Endodermal cell (in vitro differentiated cells): ENCODE measurements around the gene ZCCHC24. TPM values are rescaled to one million over a fixed set of nuclear protein-coding genes. Genes with fewer than 3 reads are reported as not detected.

ENCODE experiments used
- DNase-seq: peaks from one replicate; pipeline ENCODE4 v3.0.0-alpha.2; 2017
- H3K27ac ChIP-seq: 2 replicates; pipeline ENCODE4 v1.5.1; 2013; ENCODE audit warnings: mild to moderate bottlenecking, low read depth, low read length, moderate library complexity
- H3K27me3 ChIP-seq: 2 replicates; pipeline ENCODE4 v1.6.1; 2013; ENCODE audit warnings: mild to moderate bottlenecking, low read length, moderate library complexity; ENCODE audit not compliant: insufficient read depth, control insufficient read depth, poor library complexity, severe bottlenecking
- H3K36me3 ChIP-seq: 2 replicates; pipeline ENCODE4 v1.7.0; 2013; ENCODE audit warnings: mild to moderate bottlenecking, low read length, moderate library complexity; ENCODE audit not compliant: control insufficient read depth, insufficient read depth
- H3K4me1 ChIP-seq: one replicate; pipeline ENCODE4 v1.7.0; 2013; ENCODE audit warnings: low read length; ENCODE audit not compliant: control insufficient read depth, insufficient read depth
- H3K4me3 ChIP-seq: 2 replicates; pipeline ENCODE4 v1.5.1; 2013; ENCODE audit warnings: mild to moderate bottlenecking, low read length, moderate library complexity
- H3K9ac ChIP-seq: 2 replicates; pipeline ENCODE4 v1.6.1; 2013; ENCODE audit warnings: mild to moderate bottlenecking, low read length, moderate library complexity; ENCODE audit not compliant: poor library complexity, severe bottlenecking; ENCODE audit errors: extremely low read depth
- H3K9me3 ChIP-seq: 2 replicates; pipeline ENCODE4 v1.6.1; 2013; ENCODE audit warnings: mild to moderate bottlenecking, low read length, moderate library complexity; ENCODE audit not compliant: control insufficient read depth
- H3K27ac Mint-ChIP-seq: 2 replicates; pipeline ENCODE4 v1.8.0; 2020; ENCODE audit warnings: mixed read lengths
- H3K27me3 Mint-ChIP-seq: 2 replicates; pipeline ENCODE4 v1.8.0; 2021; ENCODE audit warnings: mild to moderate bottlenecking, mixed read lengths; ENCODE audit not compliant: insufficient read depth
- H3K36me3 Mint-ChIP-seq: 2 replicates; pipeline ENCODE4 v1.8.0; 2020; ENCODE audit warnings: low read depth, mixed read lengths
- H3K4me1 Mint-ChIP-seq: 2 replicates; pipeline ENCODE4 v1.8.0; 2020; ENCODE audit warnings: mixed read lengths
- H3K4me3 Mint-ChIP-seq: 2 replicates; pipeline ENCODE4 v1.8.0; 2020; ENCODE audit warnings: mild to moderate bottlenecking, moderate library complexity, mixed read lengths
- H3K9me3 Mint-ChIP-seq: 2 replicates; pipeline ENCODE4 v1.8.0; 2020; ENCODE audit warnings: mild to moderate bottlenecking, mixed read lengths
- CTCF ChIP-seq: fragments of 200-600 bp; sonication (generic); conservative IDR thresholded peaks from 2 replicates; pipeline ENCODE4 v1.5.0; 2021; ENCODE audit warnings: antibody characterized with exemption, mild to moderate bottlenecking
- WGBS, 2 experiments: methylation state at CpG; one replicate each; pipeline versions ENCODE4 v1.1.5 to v1.1.7; 2013; ENCODE audit warnings: missing lambda C conversion rate in 2 of 2, mixed read lengths in 1 of 2; ENCODE audit not compliant: insufficient coverage in 1 of 2, insufficient read length in 1 of 2; 5-methylcytosine and 5-hydroxymethylcytosine counted together
- total RNA-seq, 2 donors: library from RNA; stranded (reverse); fragmentation: NEBNext Ultra II Directional in 1 of 2; extraction: Animal tissue kit (Norgen Biotek cat#: 25700) in 1 of 2; gene quantifications; 2 replicates in 1 of 2; 3 replicates in 1 of 2; pipeline ENCODE4 v1.2.1, GENCODE V29; 2021

The ZCCHC24 gene
- total RNA-seq, 2 donors from 2014 or later = 7.6 to 10.7 TPM

GRCh38 chr10:79416578-79417255, 28.7 kb downstream of the ZCCHC24 start:
- Mint-ChIP-seq H3K4me3 (no peak overlapping the region), H3K4me1 (peaks cover 2% of the 10 kb centered on the region), H3K27me3 (no peaks in the 10 kb centered on the region), H3K9me3 (no peaks in the 10 kb centered on the region), H3K27ac (no peak overlapping the region), H3K36me3 (peaks cover 3% of the 10 kb centered on the region)
- H3K36me3 ChIP-seq = no peaks in the 10 kb centered on the region
- no peak overlapping the region for H3K27ac ChIP-seq
- no peak for TF ChIP-seq CTCF
- H3K4me3 ChIP-seq = no peak overlapping the region
- H3K27me3 ChIP-seq = no peaks in the 10 kb centered on the region
- H3K9me3 ChIP-seq = no peaks in the 10 kb centered on the region
- no peaks in the 10 kb centered on the region for H3K4me1 ChIP-seq
- 87% methylated on average over 8 to 12 of the region's 12 CpGs for WGBS, 2 experiments
- no peak overlapping the region for H3K9ac ChIP-seq
- DNase-seq = no peak

GRCh38 chr10:79415736-79416577, 29.5 kb downstream of the ZCCHC24 start:
- Mint-ChIP-seq H3K4me3 (no peak overlapping the region), H3K27ac (no peak overlapping the region), H3K36me3 (peaks cover 3% of the 10 kb centered on the region), H3K9me3 (no peaks in the 10 kb centered on the region), H3K4me1 (peaks cover 2% of the 10 kb centered on the region), H3K27me3 (no peaks in the 10 kb centered on the region)
- Histone ChIP-seq H3K36me3 (no peaks in the 10 kb centered on the region), H3K4me1 (no peaks in the 10 kb centered on the region), H3K9ac (no peak overlapping the region), H3K27me3 (no peaks in the 10 kb centered on the region), H3K9me3 (no peaks in the 10 kb centered on the region), H3K27ac (no peak overlapping the region), H3K4me3 (no peak overlapping the region)
- TF ChIP-seq CTCF = no peak
- 82 to 90% methylated on average over 11 to 12 of the region's 12 CpGs for WGBS, 2 experiments
- DNase-seq = no peak

- no peaks in the 10 kb centered on the region for H3K9me3 Mint-ChIP-seq
- peaks cover 3% of the 10 kb centered on the region for H3K36me3 Mint-ChIP-seq
- no peak overlapping the region for H3K27ac ChIP-seq
- WGBS, 2 experiments = 80% methylated on average over 3 of the region's 3 CpGs; no CpG with 5 or more reads in 1 of the 2 experiments
- no peaks in the 10 kb centered on the region for H3K9me3 ChIP-seq
- H3K36me3 ChIP-seq = no peaks in the 10 kb centered on the region
- no peak overlapping the region for H3K9ac ChIP-seq
- no peaks in the 10 kb centered on the region for H3K4me1 ChIP-seq
- H3K4me3 ChIP-seq = no peak overlapping the region
- TF ChIP-seq CTCF = no peak
- no peak overlapping the region for H3K27ac Mint-ChIP-seq
- no peaks in the 10 kb centered on the region for H3K27me3 ChIP-seq
- H3K27me3 Mint-ChIP-seq = no peaks in the 10 kb centered on the region
- no peaks in the 10 kb centered on the region for H3K4me1 Mint-ChIP-seq
- DNase-seq = no peak
- H3K4me3 Mint-ChIP-seq = no peak overlapping the region
These were observed 30.7 kb downstream of the ZCCHC24 start for GRCh38 chr10:79414714-79415113.
